Osteoblast (primary cell): Measurements from ENCODE around the gene MLH1. TPM values are rescaled to one million over a fixed set of nuclear protein-coding genes. Genes with fewer than 3 reads are reported as not detected.

ENCODE experiments used
- DNase-seq: peaks from one replicate; pipeline ENCODE4 v3.0.0; 2011; ENCODE audit warnings: low spot score, mixed read lengths; ENCODE audit not compliant: insufficient read length; ENCODE audit errors: missing footprints
- H2AFZ ChIP-seq: 2 replicates; pipeline ENCODE4 v1.6.0; 2011; ENCODE audit warnings: mild to moderate bottlenecking, low read length
- H3K27ac ChIP-seq: 2 replicates; pipeline ENCODE4 v1.5.1; 2011; ENCODE audit warnings: mild to moderate bottlenecking, low read depth, low read length, moderate library complexity
- H3K27me3 ChIP-seq: 2 replicates; pipeline ENCODE4 v1.6.0; 2012; ENCODE audit warnings: mild to moderate bottlenecking, control low read depth, inconsistent platforms, low read length, moderate library complexity; ENCODE audit not compliant: insufficient read depth
- H3K36me3 ChIP-seq: 2 replicates; pipeline ENCODE4 v1.5.1; 2011; ENCODE audit warnings: mild to moderate bottlenecking, low read length, control low read depth, moderate library complexity; ENCODE audit not compliant: insufficient read depth
- H3K4me1 ChIP-seq: 2 replicates; pipeline ENCODE4 v1.5.1; 2011; ENCODE audit warnings: mild to moderate bottlenecking, low read length, control low read depth, moderate library complexity; ENCODE audit not compliant: insufficient read depth
- H3K4me2 ChIP-seq: 2 replicates; pipeline ENCODE4 v1.6.0; 2011; ENCODE audit warnings: mild to moderate bottlenecking, low read length; ENCODE audit not compliant: insufficient read depth
- H3K4me3 ChIP-seq: fragments of 200-600 bp; sonication (generic); 3 replicates; pipeline ENCODE4 v1.5.1; 2012; ENCODE audit warnings: mild to moderate bottlenecking, low read length, inconsistent platforms; ENCODE audit not compliant: insufficient read depth
- H3K79me2 ChIP-seq: 2 replicates; pipeline ENCODE4 v1.6.0; 2012; ENCODE audit warnings: mild to moderate bottlenecking, low read length, control low read depth, inconsistent platforms; ENCODE audit not compliant: insufficient read depth
- H3K9me3 ChIP-seq: 2 replicates; pipeline ENCODE4 v1.5.1; 2011; ENCODE audit warnings: low read depth, low read length, control low read depth
- H4K20me1 ChIP-seq: 2 replicates; pipeline ENCODE4 v1.6.0; 2012; ENCODE audit warnings: mild to moderate bottlenecking, low read length, control low read depth; ENCODE audit not compliant: insufficient read depth
- CTCF ChIP-seq: IDR thresholded peaks from 2 replicates; pipeline ENCODE4 v1.5.1; 2011; ENCODE audit warnings: mild to moderate bottlenecking, low read depth, low read length, moderate library complexity; ENCODE audit errors: extremely low read depth
- total RNA-seq: library from RNA; depleted of rRNA; stranded (reverse); fragments of >200 nt; gene quantifications from 2 replicates; pipeline ENCODE4 v1.2.3, GENCODE V29; 2012

The MLH1 gene
- total RNA-seq, 1 donor, result 53.6 TPM

DNA sequence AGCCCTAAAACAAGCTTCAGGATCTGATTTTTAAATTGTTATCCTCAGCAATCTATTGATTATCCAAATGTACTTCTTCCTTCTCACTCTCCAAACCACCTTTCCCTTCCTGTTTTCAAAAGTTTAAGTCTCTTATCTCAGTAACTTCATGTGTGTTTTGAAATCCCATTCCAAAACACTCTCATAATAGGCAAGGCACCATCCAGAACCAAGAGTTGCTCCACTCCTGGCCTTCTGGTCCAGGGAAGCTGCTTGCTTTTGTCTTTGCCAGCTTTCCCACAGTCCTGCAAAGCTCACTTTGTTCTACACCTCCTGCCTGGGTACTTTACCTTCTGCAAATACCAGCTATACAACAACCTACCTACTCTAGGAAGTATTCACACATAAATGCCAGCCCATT is 63.5 kb downstream of the MLH1 start:
- H3K27me3 ChIP-seq, result no peaks in the 10 kb centered on the region
- H3K4me1 ChIP-seq, result peaks cover 26% of the 10 kb centered on the region
- no peaks in the 10 kb centered on the region for H4K20me1 ChIP-seq
- H2AFZ ChIP-seq, result no peak overlapping the region
- no peak overlapping the region for H3K4me2 ChIP-seq
- peaks cover 53% of the 10 kb centered on the region for H3K36me3 ChIP-seq
- DNase-seq, result no peak
- peak overlapping the region; percentile 47 for H3K27ac ChIP-seq
- H3K4me3 ChIP-seq, result no peak overlapping the region
- TF ChIP-seq CTCF, result no peak
- H3K79me2 ChIP-seq, result peaks cover 2% of the 10 kb centered on the region
- H3K9me3 ChIP-seq, result no peaks in the 10 kb centered on the region

GRCh38 chr3:37058117-37058516 is 64.8 kb downstream of the MLH1 start:
- Histone ChIP-seq H3K79me2 (peaks cover 6% of the 10 kb centered on the region), H4K20me1 (no peaks in the 10 kb centered on the region), H3K9me3 (no peaks in the 10 kb centered on the region), H3K4me3 (no peak overlapping the region), H3K27me3 (no peaks in the 10 kb centered on the region), H3K36me3 (peaks cover 49% of the 10 kb centered on the region), H3K27ac (no peak overlapping the region), H3K4me1 (peaks cover 26% of the 10 kb centered on the region), H3K4me2 (no peak overlapping the region), H2AFZ (no peak overlapping the region)
- DNase-seq, result no peak
- no peak for TF ChIP-seq CTCF

DNA sequence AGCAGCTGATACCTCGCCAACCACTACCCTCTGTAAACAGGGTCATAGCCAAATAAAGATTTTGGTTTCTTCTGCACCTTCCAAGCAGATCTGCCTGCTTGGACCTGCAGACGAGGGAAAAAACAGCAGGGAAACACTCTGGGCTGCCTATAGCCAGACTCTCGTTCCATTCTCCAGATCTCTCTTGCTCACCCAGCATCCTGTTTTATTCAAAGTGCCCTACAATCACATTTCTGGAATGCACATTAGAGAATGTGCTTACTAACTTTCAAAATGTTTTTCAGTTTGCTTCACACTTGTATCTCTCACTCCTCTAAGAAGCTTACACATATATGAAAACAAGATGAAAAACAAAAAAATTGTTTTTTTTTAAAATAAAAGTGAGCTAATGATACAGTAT is 71.4 kb downstream of the MLH1 start:
- Histone ChIP-seq H3K4me2 (no peak overlapping the region), H3K79me2 (peaks cover 4% of the 10 kb centered on the region), H3K4me3 (no peak overlapping the region), H3K27ac (no peak overlapping the region), H3K36me3 (peaks cover 34% of the 10 kb centered on the region), H3K9me3 (no peaks in the 10 kb centered on the region), H2AFZ (no peak overlapping the region), H3K4me1 (no peaks in the 10 kb centered on the region), H4K20me1 (no peaks in the 10 kb centered on the region), H3K27me3 (no peaks in the 10 kb centered on the region)
- no peak for TF ChIP-seq CTCF
- no peak for DNase-seq

GRCh38 chr3:37067577-37067976 is 74.3 kb downstream of the MLH1 start:
- H3K27ac ChIP-seq, result no peak overlapping the region
- peaks cover 12% of the 10 kb centered on the region for H3K4me1 ChIP-seq
- H3K36me3 ChIP-seq, result peaks cover 36% of the 10 kb centered on the region
- no peak overlapping the region for H3K4me2 ChIP-seq
- no peaks in the 10 kb centered on the region for H4K20me1 ChIP-seq
- no peaks in the 10 kb centered on the region for H3K79me2 ChIP-seq
- no peak for DNase-seq
- H3K9me3 ChIP-seq, result no peaks in the 10 kb centered on the region
- H3K27me3 ChIP-seq, result no peaks in the 10 kb centered on the region
- TF ChIP-seq CTCF, result no peak
- no peak overlapping the region for H3K4me3 ChIP-seq
- H2AFZ ChIP-seq, result no peak overlapping the region
